Stomach (tissue), 9 donors: Measurements from ENCODE around the gene ZPBP2. TPM values are rescaled to one million over a fixed set of nuclear protein-coding genes. Genes with fewer than 3 reads are reported as not detected.
A peak's percentile ranks its signal among the peaks of the same experiment; 100 is the strongest.

Experiments used
- DNase-seq, 2 donors: peaks; one replicate each; pipeline versions ENCODE4 v3.0.0 to v3.0.0-alpha.2; 2013 to 2019
- H3K27ac ChIP-seq, 5 donors: fragments of 200-600 bp in 4 of 5; sonication (generic) in 4 of 5; one replicate each; pipeline ENCODE4 v1.5.1; 2013 to 2019; ENCODE audit warnings: mild to moderate bottlenecking in 1 of 5, moderate library complexity in 1 of 5
- H3K27me3 ChIP-seq, 3 donors: fragments of 200-600 bp; sonication (generic); one replicate each; pipeline ENCODE4 v1.5.1; 2017 to 2019; ENCODE audit warnings: mixed run types in 1 of 3
- H3K36me3 ChIP-seq, 4 donors: fragments of 200-600 bp; sonication (generic); 1 replicate in 3 of 4; 2 replicates in 1 of 4; pipeline ENCODE4 v1.5.1; 2016 to 2019
- H3K4me1 ChIP-seq, 4 donors: fragments of 200-600 bp; sonication (generic); one replicate each; pipeline ENCODE4 v1.5.1; 2016 to 2019
- H3K4me3 ChIP-seq, 4 donors: fragments of 200-600 bp; sonication (generic) in 3 of 4; one replicate each; pipeline ENCODE4 v1.5.1; 2016 to 2019; ENCODE audit warnings: mild to moderate bottlenecking in 1 of 4
- H3K9me3 ChIP-seq, 4 donors: fragments of 200-600 bp; sonication (generic); one replicate each; pipeline ENCODE4 v1.5.1; 2016 to 2019
- CTCF ChIP-seq, 7 experiments: fragments of 450-650 bp in 4 of 7; fragments of 200-600 bp in 3 of 7; sonication (generic) in 3 of 7; IDR thresholded peaks; one replicate each; pipeline ENCODE4 v1.5.1; 2016 to 2019; ENCODE audit warnings: antibody characterized with exemption in 7 of 7, control low read depth in 2 of 7, mild to moderate bottlenecking in 1 of 7
- EP300 ChIP-seq: sonication (generic); formaldehyde crosslinking; IDR thresholded peaks from one replicate; pipeline ENCODE4 v1.6.1; 2017; ENCODE audit warnings: antibody characterized with exemption
- POLR2A ChIP-seq, 4 donors: fragments of 450-650 bp; IDR thresholded peaks; one replicate each; pipeline ENCODE4 v1.6.1; 2016; ENCODE audit warnings: antibody characterized with exemption in 4 of 4, control low read depth in 2 of 4, mild to moderate bottlenecking in 1 of 4, moderate library complexity in 1 of 4
- POLR2AphosphoS5 ChIP-seq, 3 donors: sonication (generic); formaldehyde crosslinking; IDR thresholded peaks; one replicate each; pipeline ENCODE4 v1.6.1; 2016; ENCODE audit warnings: antibody characterized with exemption in 3 of 3
- WGBS, 5 donors: extraction: QIAGEN DNeasy Blood & Tissue Kit in 3 of 5; methylation state at CpG; one replicate each; pipeline versions ENCODE4 v1.1.5 to v1.1.7; 2013 to 2018; 5-methylcytosine and 5-hydroxymethylcytosine counted together
- intact Hi-C: fragments of 100-400 bp; cut with DNase I; formaldehyde crosslinking; loops from one replicate; pipeline ENCODE4 v1.15.1; 2023; ENCODE audit warnings: low total_unique reads
- polyA plus RNA-seq, 3 donors: library from polyadenylated mRNA; stranded (reverse); fragments of 200-250 nt; gene quantifications; one replicate each; pipeline ENCODE4 v1.2.3, GENCODE V29; 2013
- small RNA-seq, 4 donors: library from RNA; depleted of rRNA; stranded (forward); fragments of <200 nt; gene quantifications; one replicate each; pipeline ENCODE3, GENCODE V24; 2016
- total RNA-seq, 5 donors: library from RNA; depleted of rRNA; stranded (reverse); fragments of >200 nt; gene quantifications; one replicate each; pipeline versions ENCODE4 v1.1.0 to v1.2.3, GENCODE V29; 2014 to 2016
- donor health status: healthy with polysubstance abuse.
- donor health status: Bipolar disorder and iron deficiency.
- donor health status: healthy.

Gene ZPBP2
- total and polyA plus RNA-seq, 8 donors: not detected

GRCh38 chr17:39926135-39926587 lies 58.2 kb downstream of the ZPBP2 start:
- H3K27ac ChIP-seq: peak overlapping the region; percentile 91 to 96 (median 94)
- intact Hi-C loops: no loop called here
- 12 to 26% (median 18%) methylated on average over 4 of the region's 4 CpGs for WGBS, 5 donors

GRCh38 chr17:39926588-39927100 lies 58.6 kb downstream of the ZPBP2 start:
- H3K4me1 ChIP-seq: peaks cover 36 to 67% (median 54%) of the 10 kb centered on the region in 4 donors
- no peaks in the 10 kb centered on the region for H3K27me3 ChIP-seq
- TF ChIP-seq CTCF (IDR thresholded peaks at IDR 0.05) (no peak), POLR2A (IDR thresholded peaks at IDR 0.05) (no peak), EP300 (no peak), POLR2AphosphoS5 (IDR thresholded peaks at IDR 0.05) (no peak)
- H3K27ac ChIP-seq: peak overlapping the region; percentile 91 to 96 (median 94)
- H3K9me3 ChIP-seq: no peaks in the 10 kb centered on the region
- H3K36me3 ChIP-seq: peaks cover 25 to 34% (median 26%) of the 10 kb centered on the region in 4 donors
- H3K4me3 ChIP-seq: peak overlapping the region; percentile 90 to 98 (median 92)
- WGBS, 5 donors: 0 to 4% (median 1%) methylated on average over 8 to 15 of the region's 15 CpGs
- DNase-seq: peak; percentile 55 to 82
- intact Hi-C loops: no loop called here

More at GRCh38 chr17:39926135-39926587, 58.2 kb downstream of the ZPBP2 start:
- DNase-seq: no peak
- no peak for TF ChIP-seq EP300
- TF ChIP-seq CTCF (IDR thresholded peaks at IDR 0.05): no peak
- no peak for TF ChIP-seq POLR2A (IDR thresholded peaks at IDR 0.05)
- no peak for TF ChIP-seq POLR2AphosphoS5 (IDR thresholded peaks at IDR 0.05)
- peaks cover 28 to 39% (median 31%) of the 10 kb centered on the region in 4 donors for H3K36me3 ChIP-seq
- peaks cover 36 to 72% (median 54%) of the 10 kb centered on the region in 4 donors for H3K4me1 ChIP-seq
- no peaks in the 10 kb centered on the region for H3K9me3 ChIP-seq
- H3K4me3 ChIP-seq: peak overlapping the region; percentile 90 to 98 (median 92)
- no peaks in the 10 kb centered on the region for H3K27me3 ChIP-seq

Small RNA genes within 50 kb of the gene (small RNA-seq; reads per million reads assigned to genes)
- gene AC090844.1: 0 reads per million in 4 donors

Other genes with a start within 250 kb of the ZPBP2 start
- gene PPP1R1B, start 241.2 kb upstream of the ZPBP2 start, total RNA-seq: 100 to 1,000 TPM in 1 of 5 donors, 10 to 100 TPM in 2, 1 to 10 TPM in 1, under 1 TPM in 1; 0.58 to 279 (median 11.0) TPM
- 10 to 100 TPM in 1 of 3 donors, 1 to 10 TPM in 2; 5.0 to 20.9 (median 9.5) TPM for gene PPP1R1B, start 241.2 kb upstream of the ZPBP2 start, polyA plus RNA-seq
- 1,000 to 10,000 TPM in 1 of 5 donors, 100 to 1,000 TPM in 1, 10 to 100 TPM in 3; 26.4 to 1,091 (median 72.1) TPM for gene STARD3, start 231.1 kb upstream of the ZPBP2 start, total RNA-seq
- 10 to 100 TPM; 28.1 to 53.5 (median 30.8) TPM for gene STARD3, start 231.1 kb upstream of the ZPBP2 start, polyA plus RNA-seq
- 1 to 10 TPM in 1 of 5 donors, under 1 TPM in 2, not detected in 2; 0.89 to 4.3 (median 0.92) TPM for gene TCAP, start 202.9 kb upstream of the ZPBP2 start, total RNA-seq
- 10 to 100 TPM in 1 of 3 donors, 1 to 10 TPM in 1, under 1 TPM in 1; 0.88 to 14.1 (median 3.5) TPM for gene TCAP, start 202.9 kb upstream of the ZPBP2 start, polyA plus RNA-seq
- 1 to 10 TPM in 2 of 5 donors, under 1 TPM in 1, not detected in 2; 0.45 to 9.0 (median 2.9) TPM for gene PNMT, start 199.7 kb upstream of the ZPBP2 start, total RNA-seq
- 10 to 100 TPM in 2 of 3 donors, 1 to 10 TPM in 1; 5.3 to 16.6 (median 13.0) TPM for gene PNMT, start 199.7 kb upstream of the ZPBP2 start, polyA plus RNA-seq
- gene PGAP3, start 180.1 kb upstream of the ZPBP2 start, total RNA-seq: 10 to 100 TPM in 3 of 5 donors, 1 to 10 TPM in 2; 3.2 to 42.9 (median 22.4) TPM
- gene PGAP3, start 180.1 kb upstream of the ZPBP2 start, polyA plus RNA-seq: 10 to 100 TPM in 2 of 3 donors, 1 to 10 TPM in 1; 9.1 to 21.5 (median 11.2) TPM
- gene ERBB2, start 168.1 kb upstream of the ZPBP2 start, total RNA-seq: 100 to 1,000 TPM in 2 of 5 donors, 10 to 100 TPM in 3; 53.1 to 402 (median 81.7) TPM
- 10 to 100 TPM; 13.1 to 47.7 (median 25.3) TPM for gene ERBB2, start 168.1 kb upstream of the ZPBP2 start, polyA plus RNA-seq
- 100 to 1,000 TPM in 2 of 5 donors, 10 to 100 TPM in 2, 1 to 10 TPM in 1; 9.3 to 312 (median 25.9) TPM for gene MIEN1, start 137.7 kb upstream of the ZPBP2 start, total RNA-seq
- 100 to 1,000 TPM; 106 to 134 (median 132) TPM for gene MIEN1, start 137.7 kb upstream of the ZPBP2 start, polyA plus RNA-seq
- gene GRB7, start 130.3 kb upstream of the ZPBP2 start, total RNA-seq: 10 to 100 TPM in 3 of 5 donors, 1 to 10 TPM in 2; 2.3 to 43.9 (median 31.2) TPM
- gene GRB7, start 130.3 kb upstream of the ZPBP2 start, polyA plus RNA-seq: 10 to 100 TPM in 2 of 3 donors, 1 to 10 TPM in 1; 9.5 to 34.7 (median 14.7) TPM
- 1 to 10 TPM in 4 of 5 donors, not detected in 1; 1.1 to 5.4 (median 3.9) TPM for gene IKZF3, start 3.9 kb upstream of the ZPBP2 start, total RNA-seq
- under 1 TPM; 0.56 to 0.90 (median 0.76) TPM for gene IKZF3, start 3.9 kb upstream of the ZPBP2 start, polyA plus RNA-seq
- gene GSDMB, start 50.4 kb downstream of the ZPBP2 start, total RNA-seq: 10 to 100 TPM in 4 of 5 donors, 1 to 10 TPM in 1; 9.4 to 91.5 (median 33.0) TPM
- 10 to 100 TPM; 12.1 to 46.6 (median 25.0) TPM for gene GSDMB, start 50.4 kb downstream of the ZPBP2 start, polyA plus RNA-seq
- gene ORMDL3, start 59.4 kb downstream of the ZPBP2 start, total RNA-seq: 100 to 1,000 TPM in 1 of 5 donors, 10 to 100 TPM in 4; 16.5 to 117 (median 64.5) TPM
- gene ORMDL3, start 59.4 kb downstream of the ZPBP2 start, polyA plus RNA-seq: 10 to 100 TPM; 28.6 to 44.3 (median 34.5) TPM
- not detected for gene LRRC3C, start 59.5 kb downstream of the ZPBP2 start, total RNA-seq
- not detected for gene LRRC3C, start 59.5 kb downstream of the ZPBP2 start, polyA plus RNA-seq
- gene GSDMA, start 94.8 kb downstream of the ZPBP2 start, total RNA-seq: not detected
- gene GSDMA, start 94.8 kb downstream of the ZPBP2 start, polyA plus RNA-seq: under 1 TPM in 2 of 3 donors, not detected in 1; 0.08 to 0.92 TPM
- gene PSMD3, start 112.6 kb downstream of the ZPBP2 start, total RNA-seq: 100 to 1,000 TPM in 1 of 5 donors, 10 to 100 TPM in 4; 13.4 to 140 (median 41.7) TPM
- gene PSMD3, start 112.6 kb downstream of the ZPBP2 start, polyA plus RNA-seq: 10 to 100 TPM; 45.9 to 53.8 (median 51.2) TPM
- 1 to 10 TPM in 2 of 5 donors, under 1 TPM in 1, not detected in 2; 0.55 to 1.7 (median 1.2) TPM for gene CSF3, start 147.2 kb downstream of the ZPBP2 start, total RNA-seq
- 10 to 100 TPM in 1 of 3 donors, 1 to 10 TPM in 2; 1.4 to 16.2 (median 4.0) TPM for gene CSF3, start 147.2 kb downstream of the ZPBP2 start, polyA plus RNA-seq
- 100 to 1,000 TPM in 2 of 5 donors, 10 to 100 TPM in 3; 55.4 to 336 (median 91.6) TPM for gene MED24, start 186.2 kb downstream of the ZPBP2 start, total RNA-seq
- gene MED24, start 186.2 kb downstream of the ZPBP2 start, polyA plus RNA-seq: 10 to 100 TPM; 24.1 to 49.5 (median 32.7) TPM
- 10 to 100 TPM; 21.1 to 52.2 (median 38.4) TPM for gene THRA, start 194.8 kb downstream of the ZPBP2 start, total RNA-seq
- 10 to 100 TPM; 21.4 to 37.0 (median 26.4) TPM for gene THRA, start 194.8 kb downstream of the ZPBP2 start, polyA plus RNA-seq
- 10 to 100 TPM in 2 of 5 donors, 1 to 10 TPM in 3; 2.8 to 14.9 (median 9.0) TPM for gene NR1D1, start 232.4 kb downstream of the ZPBP2 start, total RNA-seq
- gene NR1D1, start 232.4 kb downstream of the ZPBP2 start, polyA plus RNA-seq: 10 to 100 TPM in 1 of 3 donors, 1 to 10 TPM in 2; 5.5 to 20.5 (median 9.6) TPM